GM18519 (cell line): ENCODE measurements around the gene TEKT5.
"Not testable (repeated sequence)": the region's sequence is repeated elsewhere in the genome, so short reads cannot be mapped to it uniquely, and the experiment has no call there.

Source experiments
- ATAC-seq: cut with Tn5 transposase; IDR thresholded peaks from one replicate; pipeline ENCODE4 v1.9.1; 2021; ENCODE audit warnings: mild to moderate bottlenecking, moderate library complexity; ENCODE audit not compliant: unreplicated experiment, low FRiP score

Gene TEKT5

DNA sequence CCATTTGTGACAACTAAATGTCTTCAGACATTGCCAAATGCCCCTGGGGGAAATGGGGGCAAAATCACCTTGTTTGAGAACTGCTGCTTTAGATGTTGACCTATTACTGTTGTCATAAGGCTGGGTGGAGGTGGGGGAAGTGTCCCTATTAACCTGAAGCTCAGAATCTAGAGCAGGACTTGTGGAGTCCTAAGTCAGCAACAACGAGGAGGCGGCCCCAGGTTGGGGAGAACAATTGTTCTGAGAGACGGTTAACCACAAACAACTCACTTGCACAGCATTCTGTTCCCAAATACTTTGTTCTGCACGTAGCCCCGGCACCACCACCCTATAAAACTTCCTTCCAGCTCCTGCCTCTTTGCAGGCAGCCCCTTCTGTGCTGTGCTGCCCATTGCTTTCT, 32.5 kb downstream of the TEKT5 start:
- ATAC-seq = no peak

DNA sequence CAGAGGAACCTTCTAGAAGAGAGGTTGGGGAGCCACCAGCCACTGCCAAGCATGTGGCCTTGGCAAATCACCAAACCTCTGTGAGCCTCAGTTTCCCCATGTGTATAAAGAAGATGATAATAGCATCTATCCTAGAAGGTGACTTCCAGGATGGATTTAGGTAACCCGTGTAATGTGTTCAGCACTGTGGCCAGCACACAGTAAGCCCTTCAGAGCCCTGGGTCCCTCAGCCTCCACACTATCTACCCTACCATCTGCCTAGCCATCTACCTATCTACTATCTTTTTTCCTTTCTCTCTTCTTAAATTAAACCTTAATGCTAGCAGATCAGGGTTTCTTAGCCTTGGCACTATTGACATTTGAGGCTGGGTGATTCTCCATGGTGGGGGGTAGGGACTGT, 33.0 kb downstream of the TEKT5 start:
- ATAC-seq = no peak

- ATAC-seq = no peak
Observed at GRCh38 chr16:10660950-10661635, 33.6 kb downstream of the TEKT5 start.

- ATAC-seq = no peak
Observed at GRCh38 chr16:10658943-10659342, 35.8 kb downstream of the TEKT5 start.

GRCh38 chr16:10657925-10658324, 36.8 kb downstream of the TEKT5 start:
- no peak for ATAC-seq

- ATAC-seq = no peak
Observed at GRCh38 chr16:10656618-10657017, 38.1 kb downstream of the TEKT5 start.

DNA sequence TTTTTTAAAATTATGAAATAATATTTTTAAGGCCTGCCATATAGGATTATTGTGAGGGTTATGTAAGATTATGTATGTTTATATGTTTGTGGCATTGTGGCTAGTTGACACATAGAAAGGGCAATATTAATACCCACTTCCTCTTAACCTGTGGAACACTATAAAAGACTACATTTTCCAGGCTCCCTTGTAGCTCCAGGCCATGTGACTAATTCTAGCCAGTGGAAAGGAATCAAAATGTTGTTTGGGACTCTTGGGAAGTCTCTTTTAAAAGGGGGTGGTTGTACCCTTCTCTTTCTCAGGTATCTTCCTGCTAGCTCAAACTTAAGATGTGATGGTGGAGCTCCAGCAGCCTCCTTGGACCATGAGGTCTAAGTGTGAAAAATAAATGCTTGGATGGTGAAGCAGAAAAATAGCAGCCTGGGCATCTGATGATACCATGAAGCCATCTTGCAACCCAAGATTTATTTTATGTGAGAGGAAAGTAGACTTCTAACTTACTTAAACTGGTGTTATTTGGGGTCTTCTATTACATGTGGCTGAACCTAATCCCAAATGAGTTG, 39.2 kb downstream of the TEKT5 start:
- ATAC-seq = no peak

- ATAC-seq = no peak
Observed at GRCh38 chr16:10654592-10655414, 39.9 kb downstream of the TEKT5 start.

- no peak for ATAC-seq
Observed at GRCh38 chr16:10652730-10653590, 41.8 kb downstream of the TEKT5 start.

- ATAC-seq = not testable (repeated sequence)
Observed at GRCh38 chr16:10649098-10649497, 45.6 kb downstream of the TEKT5 start.

GRCh38 chr16:10647721-10648296, 46.9 kb downstream of the TEKT5 start:
- no peak for ATAC-seq

DNA sequence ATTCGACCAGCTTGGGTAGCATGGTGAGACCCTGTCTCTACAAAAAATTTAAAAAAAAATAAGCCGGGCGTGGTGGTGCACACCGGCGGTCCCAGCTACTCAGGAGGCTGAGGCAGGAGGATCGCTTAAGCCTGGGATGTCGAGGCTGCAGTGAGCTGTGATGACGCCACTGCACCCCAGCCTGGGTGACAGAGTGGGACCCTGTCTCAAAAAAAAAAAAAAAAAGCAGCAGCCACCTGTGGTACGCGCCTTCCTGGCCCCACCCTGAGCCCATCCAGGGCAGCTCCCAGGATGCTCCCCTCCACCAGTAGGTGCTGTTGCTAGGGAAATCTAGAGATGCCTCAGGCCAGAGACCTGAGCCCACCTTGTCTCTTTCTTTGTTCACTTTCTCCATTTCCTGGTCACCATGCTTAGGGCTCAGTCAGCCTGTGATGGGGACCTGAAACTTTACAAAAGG, 47.4 kb downstream of the TEKT5 start:
- no peak for ATAC-seq

GRCh38 chr16:10646581-10647263, 48.0 kb downstream of the TEKT5 start:
- ATAC-seq = no peak

DNA sequence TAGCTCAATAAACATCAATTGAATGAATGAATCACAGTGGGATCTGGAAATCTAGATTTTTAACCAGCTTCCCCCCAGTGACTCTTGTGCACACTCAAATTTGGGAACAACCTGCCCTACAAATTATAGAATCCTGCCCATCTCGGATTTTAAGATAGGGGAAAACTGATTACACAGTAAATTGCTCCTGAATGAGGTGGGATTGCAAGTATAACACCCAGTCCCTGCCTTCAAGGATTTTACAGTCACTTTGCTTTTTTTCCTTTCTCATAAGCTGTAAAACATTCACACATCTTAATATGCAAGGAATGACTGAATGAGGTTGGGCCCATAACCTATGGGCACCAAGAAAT, 48.5 kb downstream of the TEKT5 start:
- ATAC-seq = no peak

DNA sequence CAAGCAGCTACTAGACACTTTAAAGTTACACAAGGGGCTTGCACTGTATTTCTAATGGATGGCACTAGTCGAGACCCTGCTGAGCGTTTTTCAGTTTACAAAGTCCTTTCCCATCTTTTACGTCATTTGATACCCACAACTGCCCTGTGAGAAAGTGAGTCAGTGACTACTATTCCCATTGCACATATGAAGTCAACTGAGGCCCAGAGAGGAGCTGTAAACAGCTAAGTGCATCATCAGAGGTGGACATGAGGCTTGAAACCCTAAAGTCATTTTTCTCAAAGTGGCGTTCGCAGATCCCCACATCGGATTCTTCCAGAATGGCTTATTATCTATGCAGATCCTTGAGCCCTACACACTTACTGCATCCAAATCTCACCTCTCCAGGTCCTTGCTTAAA, 50.6 kb downstream of the TEKT5 start:
- ATAC-seq = no peak

- no peak for ATAC-seq
Observed at GRCh38 chr16:10642964-10643363, 51.8 kb downstream of the TEKT5 start.

GRCh38 chr16:10641953-10642949, 52.5 kb downstream of the TEKT5 start:
- ATAC-seq = no peak

DNA sequence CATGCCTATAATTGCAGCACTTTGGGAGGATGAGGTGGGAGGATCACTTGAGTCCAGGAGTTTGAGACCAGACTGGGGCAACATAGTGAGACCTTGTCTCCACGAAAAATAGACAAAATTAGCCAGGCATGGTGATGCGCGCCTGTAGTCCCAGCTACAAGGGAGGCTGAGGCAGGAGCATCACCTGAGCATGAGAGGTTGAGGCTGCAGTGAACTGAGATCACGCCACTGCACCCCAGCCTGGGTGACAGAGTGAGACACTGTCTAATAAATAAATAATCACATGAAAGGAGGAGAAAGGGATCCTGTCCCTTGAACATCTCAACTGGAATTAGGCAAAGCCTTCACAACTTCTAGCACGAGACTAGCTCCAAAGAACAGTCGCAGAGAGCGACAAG, 53.2 kb downstream of the TEKT5 start:
- ATAC-seq = no peak

DNA sequence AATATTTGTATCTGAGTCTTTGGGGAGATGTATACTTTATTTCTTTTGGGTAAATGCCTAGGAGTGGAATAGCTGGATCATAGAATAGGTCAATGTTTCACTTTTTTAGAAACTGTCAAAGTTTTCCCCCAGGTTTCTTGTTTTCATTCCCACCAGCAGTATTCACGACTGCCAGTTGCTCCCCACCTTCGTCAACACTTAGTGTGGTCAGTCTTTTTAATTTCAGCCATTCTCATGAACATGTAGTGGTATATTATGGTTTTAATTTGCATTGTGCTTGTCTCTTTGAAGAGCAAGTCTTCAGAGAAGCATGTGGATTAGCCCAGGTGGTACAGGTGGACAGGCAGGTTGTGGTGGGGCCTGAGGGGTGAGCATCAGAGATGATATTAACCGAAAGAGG, 53.8 kb downstream of the TEKT5 start:
- ATAC-seq = no peak
